Suprapubic skin (tissue), 4 donors: Measurements from ENCODE around the gene AMD1. TPM values are rescaled to one million over a fixed set of nuclear protein-coding genes. Genes with fewer than 3 reads are reported as not detected.
A peak's percentile ranks its signal among the peaks of the same experiment; 100 is the strongest.

ENCODE experiments used
- DNase-seq, 2 donors: peaks; one replicate each; pipeline ENCODE4 v3.0.0-alpha.2; 2019; ENCODE audit warnings: low spot score in 2 of 2
- H3K27ac ChIP-seq: fragments of 200-600 bp; sonication (generic); one replicate; pipeline ENCODE4 v1.5.1; 2019
- H3K27me3 ChIP-seq: fragments of 200-600 bp; sonication (generic); one replicate; pipeline ENCODE4 v1.5.1; 2019
- H3K36me3 ChIP-seq: fragments of 200-600 bp; sonication (generic); one replicate; pipeline ENCODE4 v1.5.1; 2019
- H3K4me1 ChIP-seq: fragments of 200-600 bp; sonication (generic); one replicate; pipeline ENCODE4 v1.5.1; 2019
- H3K4me3 ChIP-seq: fragments of 200-600 bp; sonication (generic); one replicate; pipeline ENCODE4 v1.5.1; 2019; ENCODE audit warnings: mild to moderate bottlenecking
- H3K9me3 ChIP-seq: fragments of 200-600 bp; sonication (generic); one replicate; pipeline ENCODE4 v1.5.1; 2019
- CTCF ChIP-seq, 2 donors: fragments of 200-600 bp in 1 of 2; fragments of 450-650 bp in 1 of 2; sonication (generic) in 1 of 2; IDR thresholded peaks; one replicate each; pipeline ENCODE4 v1.5.1; 2016 to 2019; ENCODE audit warnings: antibody characterized with exemption in 2 of 2, mild to moderate bottlenecking in 1 of 2, moderate library complexity in 1 of 2
- EP300 ChIP-seq: sonication (generic); formaldehyde crosslinking; IDR thresholded peaks from one replicate; pipeline ENCODE4 v1.6.1; 2017; ENCODE audit warnings: antibody characterized with exemption
- POLR2A ChIP-seq, 2 donors: fragments of 450-650 bp; IDR thresholded peaks; one replicate each; pipeline ENCODE4 v1.6.1; 2017; ENCODE audit warnings: antibody characterized with exemption in 2 of 2, mild to moderate bottlenecking in 2 of 2, moderate library complexity in 2 of 2
- POLR2AphosphoS5 ChIP-seq, 3 donors: sonication (generic); formaldehyde crosslinking; IDR thresholded peaks; one replicate each; pipeline ENCODE4 v1.6.1; 2017; ENCODE audit warnings: antibody characterized with exemption in 3 of 3
- WGBS: methylation state at CpG from one replicate; pipeline ENCODE4 v1.1.5; 2018; 5-methylcytosine and 5-hydroxymethylcytosine counted together
- total RNA-seq, 4 donors: library from RNA; depleted of rRNA; stranded (reverse); fragments of >200 nt; gene quantifications; one replicate each; pipeline ENCODE4 v1.1.0, GENCODE V29; 2016

AMD1 gene
- total RNA-seq, 4 donors from 2014 or later: 55.4 to 75.7 (median 69.3) TPM

DNA sequence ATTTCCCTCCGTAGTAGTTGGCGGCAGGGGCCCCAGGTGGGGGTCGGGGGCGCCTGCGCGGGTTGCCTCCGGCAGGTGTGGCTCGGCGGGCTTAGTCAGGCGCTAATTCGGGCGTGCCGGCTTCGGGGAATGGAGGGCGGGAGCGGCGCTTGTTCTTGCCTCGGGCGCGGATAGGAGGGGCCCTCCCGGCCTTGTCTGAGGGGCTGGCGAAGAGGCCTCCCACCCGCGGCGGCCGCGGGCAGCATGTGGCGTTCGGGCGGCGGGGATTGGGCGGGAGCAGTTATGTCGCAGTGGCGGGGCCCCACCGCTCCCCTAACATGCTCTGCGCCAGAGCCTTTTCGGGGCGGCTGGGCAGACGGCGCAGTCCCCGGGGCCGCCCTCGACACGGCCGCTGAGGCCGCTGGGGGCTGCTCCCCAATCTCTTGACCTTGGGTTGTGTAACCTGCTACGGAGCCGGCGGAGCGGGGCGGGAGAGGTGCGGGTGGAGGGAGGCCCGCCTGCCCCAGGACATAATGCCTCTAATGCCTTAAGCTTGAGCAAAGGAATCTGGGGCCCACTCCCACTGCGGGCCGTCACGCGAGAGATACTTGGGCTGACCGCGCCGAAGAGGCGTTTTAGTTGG lies 1.1 kb downstream of the AMD1 start:
- Histone ChIP-seq H3K27ac (peak overlapping the region; percentile 96), H3K4me3 (peak overlapping the region; percentile 97), H3K27me3 (no peaks in the 10 kb centered on the region), H3K36me3 (no peaks in the 10 kb centered on the region), H3K9me3 (no peaks in the 10 kb centered on the region), H3K4me1 (peaks cover 44% of the 10 kb centered on the region)
- WGBS: 0% methylated on average over 18 of the region's 61 CpGs
- TF ChIP-seq EP300: no peak
- TF ChIP-seq POLR2AphosphoS5 (IDR thresholded peaks at IDR 0.05): no peak
- no peak for TF ChIP-seq POLR2A (IDR thresholded peaks at IDR 0.05)
- no peak for TF ChIP-seq CTCF (IDR thresholded peaks at IDR 0.05)
- peak; percentile 84 to 87 for DNase-seq

DNA sequence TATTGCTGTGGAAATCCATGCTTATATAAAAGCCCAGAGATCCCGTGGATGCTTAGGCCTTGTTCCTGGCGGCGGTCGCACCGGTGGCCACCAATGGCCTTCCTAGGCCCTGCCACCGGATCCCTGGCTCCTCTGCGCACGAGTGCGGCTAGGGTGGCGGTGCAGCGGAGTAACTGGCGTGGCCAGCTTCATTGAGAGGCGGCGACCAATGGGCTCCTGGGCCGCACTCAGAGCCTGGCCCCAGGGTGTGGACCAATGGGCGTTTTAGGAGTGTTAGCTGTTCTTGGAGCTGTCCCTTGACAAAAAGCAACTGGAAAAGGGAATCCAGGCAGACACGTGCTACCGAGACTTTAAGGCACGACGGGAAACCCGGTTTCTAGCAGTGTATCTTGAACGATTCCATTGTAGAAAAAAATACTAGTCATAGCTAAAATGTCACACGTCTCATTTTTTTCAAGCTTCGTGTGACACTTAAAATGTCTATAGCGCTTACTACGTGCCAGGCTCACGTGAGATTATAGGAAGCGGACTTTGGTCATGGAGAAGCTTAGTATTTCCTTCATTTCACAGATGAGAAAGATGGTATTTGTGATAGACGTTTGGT lies 1.7 kb downstream of the AMD1 start:
- Histone ChIP-seq H3K4me3 (peak overlapping the region; percentile 97), H3K27ac (peak overlapping the region; percentile 96), H3K36me3 (no peaks in the 10 kb centered on the region), H3K4me1 (peaks cover 47% of the 10 kb centered on the region), H3K9me3 (no peaks in the 10 kb centered on the region), H3K27me3 (no peaks in the 10 kb centered on the region)
- DNase-seq: peak; percentile 91
- under 1% methylated on average over 14 of the region's 29 CpGs for WGBS
- TF ChIP-seq POLR2A (IDR thresholded peaks at IDR 0.05) (peak in 1 of 2 donors; percentile 81), CTCF (IDR thresholded peaks at IDR 0.05) (no peak), POLR2AphosphoS5 (IDR thresholded peaks at IDR 0.05) (peak; percentile 23 to 89 (median 78)), EP300 (no peak)

DNA sequence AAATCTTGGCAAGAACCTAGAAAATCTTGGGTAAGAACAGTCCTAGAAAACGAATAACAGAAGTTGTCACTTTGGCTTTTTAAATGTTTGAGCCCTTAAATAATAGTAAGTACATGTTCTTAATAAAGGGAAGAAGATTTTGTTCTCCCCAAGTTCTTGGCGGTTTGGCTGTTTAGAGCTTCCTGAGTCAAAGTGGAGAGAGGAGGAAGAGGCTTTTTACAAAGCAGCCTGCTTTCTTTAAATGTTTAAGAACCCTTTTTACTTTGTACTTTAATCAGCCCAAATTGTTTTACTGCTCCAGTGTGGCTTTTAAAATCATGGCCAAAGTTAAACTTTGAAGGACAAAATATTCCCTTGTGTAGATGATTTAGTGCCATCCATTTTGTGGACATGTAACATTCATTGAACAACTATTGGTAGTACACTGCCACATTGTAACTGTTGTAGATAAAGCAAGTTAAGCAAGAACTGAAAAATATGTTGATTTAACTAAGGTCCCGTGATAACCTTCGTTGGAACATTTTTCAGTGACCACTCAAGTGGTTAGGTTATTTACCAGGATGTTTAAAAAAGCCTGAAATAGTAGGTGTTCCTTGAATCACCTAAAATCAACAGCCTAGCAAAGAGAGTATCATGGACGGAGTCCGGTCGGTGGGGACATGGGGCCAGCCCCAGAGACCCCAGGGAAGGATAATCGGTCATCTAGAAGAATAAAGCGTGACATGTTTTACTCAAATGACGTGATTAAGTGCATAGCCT lies 2.4 kb downstream of the AMD1 start:
- WGBS: 48% methylated on average over 10 of the region's 10 CpGs
- Histone ChIP-seq H3K4me1 (peaks cover 54% of the 10 kb centered on the region), H3K36me3 (no peaks in the 10 kb centered on the region), H3K27me3 (no peaks in the 10 kb centered on the region), H3K9me3 (no peaks in the 10 kb centered on the region), H3K4me3 (peak overlapping the region; percentile 97), H3K27ac (peak overlapping the region; percentile 96)
- TF ChIP-seq POLR2A (IDR thresholded peaks at IDR 0.05): no peak
- TF ChIP-seq EP300: no peak
- no peak for TF ChIP-seq POLR2AphosphoS5 (IDR thresholded peaks at IDR 0.05)
- DNase-seq: no peak

DNA sequence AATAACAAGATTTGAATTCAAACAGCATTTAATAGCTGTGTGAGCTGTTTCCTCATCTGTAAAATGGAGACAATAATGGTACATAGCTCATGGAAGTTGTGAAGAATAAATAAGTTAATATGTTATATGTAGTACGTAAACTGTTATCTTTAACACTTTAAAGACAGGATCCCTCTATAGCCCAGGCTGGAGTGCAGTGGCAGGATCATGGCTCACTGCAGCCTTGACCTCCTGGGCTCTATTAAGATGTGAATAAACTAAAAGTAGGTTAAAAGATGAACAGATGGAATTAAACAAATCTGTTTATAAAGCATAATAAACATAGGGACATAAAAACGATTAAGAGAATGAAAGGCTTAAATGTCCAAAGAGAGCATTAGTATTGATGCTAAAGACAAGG lies 3.0 kb downstream of the AMD1 start:
- H3K4me3 ChIP-seq: peak overlapping the region; percentile 97
- no peaks in the 10 kb centered on the region for H3K36me3 ChIP-seq
- TF ChIP-seq POLR2AphosphoS5 (IDR thresholded peaks at IDR 0.05) (no peak), EP300 (no peak), CTCF (IDR thresholded peaks at IDR 0.05) (no peak), POLR2A (IDR thresholded peaks at IDR 0.05) (no peak)
- no peak for DNase-seq
- H3K9me3 ChIP-seq: no peaks in the 10 kb centered on the region
- peak overlapping the region; percentile 25 for H3K27ac ChIP-seq
- 43% methylated on average over 2 of the region's 2 CpGs for WGBS
- peaks cover 60% of the 10 kb centered on the region for H3K4me1 ChIP-seq
- no peaks in the 10 kb centered on the region for H3K27me3 ChIP-seq

GRCh38 chr6:110878751-110879522 lies 4.4 kb downstream of the AMD1 start:
- peaks cover 63% of the 10 kb centered on the region for H3K4me1 ChIP-seq
- H3K4me3 ChIP-seq: peak overlapping the region; percentile 4
- H3K36me3 ChIP-seq: no peaks in the 10 kb centered on the region
- DNase-seq: no peak
- 29% methylated on average over 10 of the region's 10 CpGs for WGBS
- H3K27ac ChIP-seq: no peak overlapping the region
- no peak for TF ChIP-seq POLR2AphosphoS5 (IDR thresholded peaks at IDR 0.05)
- peak in 1 of 2 donors; percentile 34 for TF ChIP-seq CTCF (IDR thresholded peaks at IDR 0.05)
- no peak for TF ChIP-seq EP300
- no peak for TF ChIP-seq POLR2A (IDR thresholded peaks at IDR 0.05)
- no peaks in the 10 kb centered on the region for H3K9me3 ChIP-seq
- no peaks in the 10 kb centered on the region for H3K27me3 ChIP-seq
